ENCODE measurements around the gene COL28A1. TPM values are rescaled to one million over a fixed set of nuclear protein-coding genes. Genes with fewer than 3 reads are reported as not detected.
A peak's percentile ranks its signal among the peaks of the same experiment; 100 is the strongest.

Gene COL28A1
- total RNA-seq, 1 experiment from 2014 or later = 2.2 TPM

DNA sequence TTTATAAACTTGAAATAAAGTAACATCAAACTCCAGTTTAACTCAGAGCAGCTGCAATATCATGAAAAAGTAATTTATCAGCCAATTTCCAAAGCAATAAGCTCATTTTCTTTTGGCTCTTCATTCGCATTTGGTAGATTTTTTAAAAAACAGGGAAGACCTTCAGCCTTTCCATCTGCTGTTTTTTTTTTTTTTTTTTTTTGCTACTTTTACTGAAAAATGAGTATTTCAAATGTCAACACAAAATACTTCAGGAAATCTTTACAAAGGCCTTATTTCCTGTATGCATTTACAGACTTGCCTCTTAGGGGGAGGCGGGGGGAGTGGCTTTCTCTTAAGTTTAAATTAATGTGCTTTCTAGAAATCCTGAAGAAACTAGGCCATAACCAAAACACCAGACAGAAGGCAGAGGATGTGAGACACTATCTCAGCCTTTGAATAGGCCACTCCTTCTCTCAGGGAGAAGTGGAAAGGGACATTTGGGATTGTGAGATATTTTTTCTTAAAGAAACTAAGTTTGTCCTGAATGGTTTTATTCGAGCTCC is 91.8 kb downstream of the COL28A1 start:
- no peaks in the 10 kb centered on the region for H3K36me3 ChIP-seq (ENCODE audit: low read depth)
- H3K79me2 ChIP-seq (ENCODE audit: low read depth) = no peaks in the 10 kb centered on the region
- peaks cover 8% of the 10 kb centered on the region for H3K4me1 ChIP-seq (replicated peaks; ENCODE audit: insufficient read depth)
- no peaks in the 10 kb centered on the region for H4K20me1 ChIP-seq (ENCODE audit: insufficient read depth)
- no peaks in the 10 kb centered on the region; the same call in 1 of the 2 replicates for H3F3A ChIP-seq (ENCODE audit: insufficient read depth, low read depth)
- no peaks in the 10 kb centered on the region for H3K9me2 ChIP-seq (ENCODE audit: insufficient read depth)
- TF ChIP-seq EZH2 (IDR thresholded peaks at IDR 0.05; ENCODE audit: low read depth) = no peak
- TF ChIP-seq, protein P1, sequence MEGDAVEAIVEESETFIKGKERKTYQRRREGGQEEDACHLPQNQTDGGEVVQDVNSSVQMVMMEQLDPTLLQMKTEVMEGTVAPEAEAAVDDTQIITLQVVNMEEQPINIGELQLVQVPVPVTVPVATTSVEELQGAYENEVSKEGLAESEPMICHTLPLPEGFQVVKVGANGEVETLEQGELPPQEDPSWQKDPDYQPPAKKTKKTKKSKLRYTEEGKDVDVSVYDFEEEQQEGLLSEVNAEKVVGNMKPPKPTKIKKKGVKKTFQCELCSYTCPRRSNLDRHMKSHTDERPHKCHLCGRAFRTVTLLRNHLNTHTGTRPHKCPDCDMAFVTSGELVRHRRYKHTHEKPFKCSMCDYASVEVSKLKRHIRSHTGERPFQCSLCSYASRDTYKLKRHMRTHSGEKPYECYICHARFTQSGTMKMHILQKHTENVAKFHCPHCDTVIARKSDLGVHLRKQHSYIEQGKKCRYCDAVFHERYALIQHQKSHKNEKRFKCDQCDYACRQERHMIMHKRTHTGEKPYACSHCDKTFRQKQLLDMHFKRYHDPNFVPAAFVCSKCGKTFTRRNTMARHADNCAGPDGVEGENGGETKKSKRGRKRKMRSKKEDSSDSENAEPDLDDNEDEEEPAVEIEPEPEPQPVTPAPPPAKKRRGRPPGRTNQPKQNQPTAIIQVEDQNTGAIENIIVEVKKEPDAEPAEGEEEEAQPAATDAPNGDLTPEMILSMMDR (conservative IDR thresholded peaks at IDR 0.05) = no peak
- intact Hi-C loops (cut with micrococcal nuclease; ENCODE audit: unreplicated experiment) = no loop called here
- no peak overlapping the region for H3K4me3 ChIP-seq
- H3K27ac ChIP-seq = no peak overlapping the region
- DNase-seq = no peak
- ChIA-PET POLR2A (ENCODE audit: unreplicated experiment) (no interaction called here), CTCF (no interaction called here)
- H2AFZ ChIP-seq = no peak overlapping the region
- no peaks in the 10 kb centered on the region for H3K27me3 ChIP-seq (ENCODE audit: insufficient read depth, low read depth)
- peaks cover 31% of the 10 kb centered on the region for H3K9me3 ChIP-seq (ENCODE audit: insufficient read depth, low read depth)
- BruUV-seq (replicated peaks) = no TSS peak
- no peak overlapping the region for H3K4me2 ChIP-seq

DNA sequence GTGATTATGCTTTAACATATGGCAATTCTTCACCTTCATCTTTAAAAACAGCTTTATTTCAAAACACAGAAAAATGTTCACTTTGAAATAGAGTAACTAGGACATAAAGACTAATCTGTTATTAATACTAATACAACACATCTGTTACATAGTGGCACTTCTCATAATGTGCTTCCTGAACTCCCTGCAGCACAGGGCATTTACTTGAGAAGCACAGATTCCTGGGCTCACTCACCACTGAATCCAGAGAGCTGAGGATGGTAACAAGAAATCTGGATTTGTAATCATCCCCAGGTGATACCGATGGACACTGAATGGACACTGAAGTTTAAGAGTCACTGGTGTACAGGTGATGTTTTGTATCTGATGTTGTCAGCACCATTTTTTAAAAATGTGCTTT is 96.1 kb downstream of the COL28A1 start:
- H3K4me3 ChIP-seq = no peak overlapping the region
- no peaks in the 10 kb centered on the region; the same call in 1 of the 2 replicates for H3F3A ChIP-seq (ENCODE audit: insufficient read depth, low read depth)
- H3K27me3 ChIP-seq (ENCODE audit: insufficient read depth, low read depth) = no peaks in the 10 kb centered on the region
- H3K27ac ChIP-seq = 0 out of 2 replicates have a peak overlapping the region, but pooled peaks have one; percentile 11
- intact Hi-C loops (cut with micrococcal nuclease; ENCODE audit: unreplicated experiment) = no loop called here
- ChIA-PET CTCF (no interaction called here), POLR2A (ENCODE audit: unreplicated experiment) (no interaction called here)
- H3K9me2 ChIP-seq (ENCODE audit: insufficient read depth) = no peaks in the 10 kb centered on the region
- H3K9me3 ChIP-seq (ENCODE audit: insufficient read depth, low read depth) = peaks cover 19% of the 10 kb centered on the region
- DNase-seq = no peak
- BruUV-seq (replicated peaks) = no TSS peak
- no peaks in the 10 kb centered on the region for H3K36me3 ChIP-seq (ENCODE audit: low read depth)
- H3K4me1 ChIP-seq (replicated peaks; ENCODE audit: insufficient read depth) = peaks cover 17% of the 10 kb centered on the region
- H4K20me1 ChIP-seq (ENCODE audit: insufficient read depth) = no peaks in the 10 kb centered on the region
- no peak overlapping the region; the same call in 1 of the 2 replicates for H2AFZ ChIP-seq
- TF ChIP-seq, protein P1 (conservative IDR thresholded peaks at IDR 0.05) = no peak
- TF ChIP-seq EZH2 (IDR thresholded peaks at IDR 0.05; ENCODE audit: low read depth) = no peak
- H3K4me2 ChIP-seq = no peak overlapping the region
- no peaks in the 10 kb centered on the region for H3K79me2 ChIP-seq (ENCODE audit: low read depth)

DNA sequence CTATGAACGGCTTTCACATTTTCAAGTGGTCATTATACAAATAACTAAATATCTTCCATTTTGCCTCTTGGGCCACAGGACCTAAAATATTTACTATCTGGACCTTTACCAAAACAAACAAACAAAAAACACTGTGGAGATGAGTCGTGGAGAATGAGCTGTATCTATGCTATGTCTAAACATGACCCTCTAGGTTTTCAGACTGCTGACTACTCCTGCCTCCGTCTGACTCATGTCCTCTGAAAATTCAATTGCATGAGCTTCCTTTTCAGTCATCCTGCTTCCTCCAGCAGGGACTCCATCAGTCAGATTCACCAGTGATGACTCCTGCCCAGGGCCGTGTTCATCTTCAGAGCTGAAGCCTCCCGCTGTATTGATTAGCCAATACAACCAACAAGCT is 96.8 kb downstream of the COL28A1 start:
- peak; percentile 48 to 95 for DNase-seq
- H3K36me3 ChIP-seq (ENCODE audit: low read depth) = no peaks in the 10 kb centered on the region
- no peaks in the 10 kb centered on the region; the same call in 1 of the 2 replicates for H3F3A ChIP-seq (ENCODE audit: insufficient read depth, low read depth)
- peaks cover 19% of the 10 kb centered on the region for H3K9me3 ChIP-seq (ENCODE audit: insufficient read depth, low read depth)
- TF ChIP-seq, protein P1 (conservative IDR thresholded peaks at IDR 0.05) = no peak
- TF ChIP-seq EZH2 (IDR thresholded peaks at IDR 0.05; ENCODE audit: low read depth) = no peak
- no TSS peak for BruUV-seq (replicated peaks)
- no peaks in the 10 kb centered on the region for H4K20me1 ChIP-seq (ENCODE audit: insufficient read depth)
- no peak overlapping the region for H3K4me3 ChIP-seq
- POLR2A ChIA-PET (ENCODE audit: unreplicated experiment) = interaction anchor here (0.5 to 0.6 kb wide), 4 partner anchors 50 to 991 kb away, joined by 3 to 12 read pairs (median 4); partner anchors contain the start of gene DAGLB
- peaks cover 17% of the 10 kb centered on the region for H3K4me1 ChIP-seq (replicated peaks; ENCODE audit: insufficient read depth)
- no peaks in the 10 kb centered on the region for H3K79me2 ChIP-seq (ENCODE audit: low read depth)
- H3K27me3 ChIP-seq (ENCODE audit: insufficient read depth, low read depth) = no peaks in the 10 kb centered on the region
- CTCF ChIA-PET = no interaction called here
- H3K9me2 ChIP-seq (ENCODE audit: insufficient read depth) = no peaks in the 10 kb centered on the region
- peak overlapping the region; percentile 50 for H2AFZ ChIP-seq
- intact Hi-C loops (cut with micrococcal nuclease; ENCODE audit: unreplicated experiment) = no loop called here
- H3K4me2 ChIP-seq = peak overlapping the region; percentile 45
- H3K27ac ChIP-seq = 0 out of 2 replicates have a peak overlapping the region, but pooled peaks have one; percentile 11
